ENCODE results near the gene SBF2. TPM values are rescaled to one million over a fixed set of nuclear protein-coding genes. Genes with fewer than 3 reads are reported as not detected.

SBF2 gene
- total RNA-seq, 4 donors from 2014 or later: 19.3 to 28.1 (median 25.8) TPM

GRCh38 chr11:10322830-10323792 is 29.1 kb upstream of the SBF2 start:
- Histone ChIP-seq H3K4me3 (no peak overlapping the region), H3K27ac (peak overlapping the region; percentile 56 to 75 (median 68)), H3K9me3 (no peaks in the 10 kb centered on the region), H3K36me3 (no peaks in the 10 kb centered on the region), H3K4me1 (peaks cover 22 to 36% of the 10 kb centered on the region in 2 donors), H3K27me3 (no peaks in the 10 kb centered on the region)
- DNase-seq (peak; percentile 37 to 49), ATAC-seq (peak; percentile 74 to 80)
- TF ChIP-seq POLR2A (IDR thresholded peaks at IDR 0.05) (no peak), CTCF (IDR thresholded peaks at IDR 0.05 in 4 of 5, conservative IDR thresholded peaks at IDR 0.05 in 1 of 5) (peak; percentile 54 to 64 (median 63))
- intact Hi-C loops (cut with DNase I; ENCODE audit: low total_unique reads): loop anchor here (1.0 to 5.0 kb wide), 4 partner anchors 116 to 565 kb away; no protein-coding TSS in a partner anchor
- in situ Hi-C loops (cut with MboI; ENCODE audit: low sequenced_read_pairs in 4 of 4): loop anchor here (5.0 to 25.0 kb wide), 9 partner anchors 111 to 561 kb away; no protein-coding TSS in a partner anchor

GRCh38 chr11:10322401-10322800 is 28.4 kb upstream of the SBF2 start:
- no peaks in the 10 kb centered on the region for H3K27me3 ChIP-seq
- H3K36me3 ChIP-seq: no peaks in the 10 kb centered on the region
- no peaks in the 10 kb centered on the region for H3K9me3 ChIP-seq
- H3K4me1 ChIP-seq: peaks cover 22 to 38% of the 10 kb centered on the region in 2 donors
- in situ Hi-C loops (cut with MboI; ENCODE audit: low sequenced_read_pairs in 4 of 4) (loop anchor here (5.0 to 25.0 kb wide), 9 partner anchors 110 to 560 kb away; no protein-coding TSS in a partner anchor), intact Hi-C loops (cut with DNase I; ENCODE audit: low total_unique reads) (loop anchor here (5.0 kb wide), 2 partner anchors 115 to 330 kb away; no protein-coding TSS in a partner anchor)
- DNase-seq (no peak), ATAC-seq (no peak)
- peak overlapping the region; percentile 56 to 75 (median 68) for H3K27ac ChIP-seq
- TF ChIP-seq CTCF (IDR thresholded peaks at IDR 0.05 in 4 of 5, conservative IDR thresholded peaks at IDR 0.05 in 1 of 5) (no peak), POLR2A (IDR thresholded peaks at IDR 0.05) (no peak)
- no peak overlapping the region for H3K4me3 ChIP-seq

- no peak for ATAC-seq
- H3K27me3 ChIP-seq: no peaks in the 10 kb centered on the region
Observed at GRCh38 chr11:10320736-10321465, 26.9 kb upstream of the SBF2 start.

More at GRCh38 chr11:10320736-10321465, 26.9 kb upstream of the SBF2 start:
- Histone ChIP-seq H3K4me3 (no peak overlapping the region), H3K4me1 (peaks cover 16 to 33% of the 10 kb centered on the region in 2 donors), H3K27ac (peak overlapping the region in 1 of 4 donors; percentile 24), H3K9me3 (no peaks in the 10 kb centered on the region), H3K36me3 (no peaks in the 10 kb centered on the region)
- TF ChIP-seq CTCF (IDR thresholded peaks at IDR 0.05 in 4 of 5, conservative IDR thresholded peaks at IDR 0.05 in 1 of 5) (no peak), POLR2A (IDR thresholded peaks at IDR 0.05) (no peak)
- intact Hi-C loops (cut with DNase I; ENCODE audit: low total_unique reads) (loop anchor here (5.0 kb wide), 2 partner anchors 114 to 329 kb away; no protein-coding TSS in a partner anchor), in situ Hi-C loops (cut with MboI; ENCODE audit: low sequenced_read_pairs in 4 of 4) (loop anchor here (5.0 to 25.0 kb wide), 9 partner anchors 109 to 559 kb away; no protein-coding TSS in a partner anchor)
- DNase-seq: no peak

Measured in gastrocnemius medialis (tissue), 4 donors.